EH (cell line): Measurements from ENCODE around the gene LAPTM5.

Experiments
- DNase-seq: peaks from one replicate; pipeline ENCODE4 v3.0.0-alpha.2; 2015; ENCODE audit warnings: low read depth

LAPTM5 gene

GRCh38 chr1:30755746-30756145 is 1.8 kb downstream of the LAPTM5 start:
- no peak for DNase-seq

GRCh38 chr1:30755334-30755733 is 2.2 kb downstream of the LAPTM5 start:
- DNase-seq, result no peak

- DNase-seq, result no peak
These were observed 2.8 kb downstream of the LAPTM5 start for GRCh38 chr1:30754684-30755171.

- no peak for DNase-seq
These were observed 3.9 kb downstream of the LAPTM5 start for GRCh38 chr1:30753660-30754123.

- no peak for DNase-seq
These were observed 4.5 kb downstream of the LAPTM5 start for GRCh38 chr1:30753118-30753517.

- DNase-seq, result no peak
These were observed 5.0 kb downstream of the LAPTM5 start for GRCh38 chr1:30752651-30752908.

GRCh38 chr1:30751830-30752650 is 5.5 kb downstream of the LAPTM5 start:
- no peak for DNase-seq

- DNase-seq, result no peak
These were observed 6.8 kb downstream of the LAPTM5 start for GRCh38 chr1:30750731-30751291.

- DNase-seq, result no peak
These were observed 7.6 kb downstream of the LAPTM5 start for GRCh38 chr1:30749691-30750583.

GRCh38 chr1:30748699-30749401 is 8.7 kb downstream of the LAPTM5 start:
- no peak for DNase-seq

- peak; percentile 27 for DNase-seq
These were observed 9.4 kb downstream of the LAPTM5 start for GRCh38 chr1:30748098-30748698.

- no peak for DNase-seq
These were observed 10.3 kb downstream of the LAPTM5 start for GRCh38 chr1:30747033-30748008.

GRCh38 chr1:30746212-30747032 is 11.2 kb downstream of the LAPTM5 start:
- no peak for DNase-seq

GRCh38 chr1:30745834-30746208 is 11.8 kb downstream of the LAPTM5 start:
- DNase-seq, result no peak

GRCh38 chr1:30745156-30745833 is 12.3 kb downstream of the LAPTM5 start:
- DNase-seq, result no peak

- peak; percentile 55 for DNase-seq
These were observed 13.4 kb downstream of the LAPTM5 start for GRCh38 chr1:30744060-30744756.

GRCh38 chr1:30743584-30744059 is 14.0 kb downstream of the LAPTM5 start:
- no peak for DNase-seq

- DNase-seq, result no peak
These were observed 14.5 kb downstream of the LAPTM5 start for GRCh38 chr1:30742963-30743559.
